ENCODE measurements around the gene TCP11.

DNA sequence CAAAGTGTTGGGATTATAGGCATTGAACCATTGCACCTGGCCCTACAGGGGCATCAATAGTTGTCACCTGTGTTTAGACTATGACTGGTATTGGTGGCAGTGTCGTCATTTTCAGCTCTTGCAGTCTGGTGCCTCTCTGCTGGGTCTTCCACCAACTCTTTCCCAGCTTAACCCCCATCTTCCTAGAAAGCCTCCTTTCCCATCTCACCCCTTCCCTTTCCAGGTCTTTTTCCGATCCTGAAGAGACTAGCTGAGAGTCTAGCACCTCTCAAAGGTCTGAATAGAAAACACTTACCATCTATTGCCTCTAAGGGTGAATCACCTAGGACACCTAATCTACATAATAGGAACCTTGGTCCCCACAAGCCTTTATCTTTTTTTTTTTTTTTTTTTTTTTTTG is 71.0 kb downstream of the TCP11 start:
- no peak for TF ChIP-seq POLR2A (IDR thresholded peaks at IDR 0.05)
- TF ChIP-seq, protein P1, sequence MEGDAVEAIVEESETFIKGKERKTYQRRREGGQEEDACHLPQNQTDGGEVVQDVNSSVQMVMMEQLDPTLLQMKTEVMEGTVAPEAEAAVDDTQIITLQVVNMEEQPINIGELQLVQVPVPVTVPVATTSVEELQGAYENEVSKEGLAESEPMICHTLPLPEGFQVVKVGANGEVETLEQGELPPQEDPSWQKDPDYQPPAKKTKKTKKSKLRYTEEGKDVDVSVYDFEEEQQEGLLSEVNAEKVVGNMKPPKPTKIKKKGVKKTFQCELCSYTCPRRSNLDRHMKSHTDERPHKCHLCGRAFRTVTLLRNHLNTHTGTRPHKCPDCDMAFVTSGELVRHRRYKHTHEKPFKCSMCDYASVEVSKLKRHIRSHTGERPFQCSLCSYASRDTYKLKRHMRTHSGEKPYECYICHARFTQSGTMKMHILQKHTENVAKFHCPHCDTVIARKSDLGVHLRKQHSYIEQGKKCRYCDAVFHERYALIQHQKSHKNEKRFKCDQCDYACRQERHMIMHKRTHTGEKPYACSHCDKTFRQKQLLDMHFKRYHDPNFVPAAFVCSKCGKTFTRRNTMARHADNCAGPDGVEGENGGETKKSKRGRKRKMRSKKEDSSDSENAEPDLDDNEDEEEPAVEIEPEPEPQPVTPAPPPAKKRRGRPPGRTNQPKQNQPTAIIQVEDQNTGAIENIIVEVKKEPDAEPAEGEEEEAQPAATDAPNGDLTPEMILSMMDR (IDR thresholded peaks at IDR 0.05): no peak
